GM12878 (cell line): ENCODE measurements around the gene POLR1G. TPM values are rescaled to one million over a fixed set of nuclear protein-coding genes. Genes with fewer than 3 reads are reported as not detected.

Experiments
- ATF3 ChIP-seq: IDR thresholded peaks from 2 replicates; pipeline ENCODE4 v1.6.1; 2011; ENCODE audit warnings: low read depth, mild to moderate bottlenecking, low read length, moderate library complexity, borderline replicate concordance; ENCODE audit errors: extremely low read depth
- BRCA1 ChIP-seq: IDR thresholded peaks from 2 replicates; pipeline ENCODE4 v1.6.1; 2011; ENCODE audit warnings: low read depth, low read length, improper control_type of control experiment
- CBFB ChIP-seq: IDR thresholded peaks from 2 replicates; pipeline ENCODE4 v1.6.1; 2016; ENCODE audit warnings: antibody characterized with exemption, low read depth
- CREB1 ChIP-seq: IDR thresholded peaks from 2 replicates; pipeline ENCODE4 v1.6.1; 2012; ENCODE audit warnings: low read depth, mild to moderate bottlenecking, inconsistent platforms
- IKZF2 ChIP-seq, 2 experiments: fragments of 450-650 bp; IDR thresholded peaks; 2 replicates each; pipeline ENCODE4 v1.6.1; 2017; ENCODE audit warnings: mild to moderate bottlenecking in 2 of 2, moderate library complexity in 2 of 2
- IRF5 ChIP-seq: fragments of 450-650 bp; IDR thresholded peaks from 2 replicates; pipeline ENCODE4 v1.6.1; 2017; ENCODE audit warnings: borderline replicate concordance
- MTA2 ChIP-seq: fragments of 450-650 bp; IDR thresholded peaks from 2 replicates; pipeline ENCODE4 v1.6.1; 2016; ENCODE audit warnings: low read depth, mild to moderate bottlenecking, moderate library complexity
- NFXL1 ChIP-seq: fragments of 450-650 bp; IDR thresholded peaks from 2 replicates; pipeline ENCODE4 v1.6.1; 2017; ENCODE audit warnings: antibody characterized with exemption, mild to moderate bottlenecking, borderline replicate concordance
- RAD51 ChIP-seq: fragments of 450-650 bp; IDR thresholded peaks from 2 replicates; pipeline ENCODE4 v1.6.1; 2016; ENCODE audit warnings: moderate library complexity, mild to moderate bottlenecking, inconsistent platforms
- RCOR1 ChIP-seq: conservative IDR thresholded peaks from 2 replicates; pipeline ENCODE4 v1.6.1; 2012; ENCODE audit warnings: low read depth, low read length, improper control_type of control experiment
- SMAD1 ChIP-seq: fragments of 450-650 bp; IDR thresholded peaks from 2 replicates; pipeline ENCODE4 v1.6.1; 2018; ENCODE audit warnings: mild to moderate bottlenecking, low read depth; ENCODE audit not compliant: partially characterized antibody
- TARDBP ChIP-seq: IDR thresholded peaks from 2 replicates; pipeline ENCODE4 v1.6.1; 2016; ENCODE audit warnings: borderline replicate concordance
- USF1 ChIP-seq: IDR thresholded peaks from 2 replicates; pipeline ENCODE4 v1.6.1; 2011; ENCODE audit warnings: borderline replicate concordance, low read depth, mild to moderate bottlenecking, moderate library complexity, mixed read lengths, low read length; ENCODE audit not compliant: insufficient read depth; ENCODE audit errors: extremely low read length
- ZBTB11 ChIP-seq: fragments of 450-650 bp; formaldehyde crosslinking; IDR thresholded peaks from 2 replicates; pipeline ENCODE4 v1.5.0; 2022; ENCODE audit warnings: mild to moderate bottlenecking, missing genetic modification characterization
- ZBTB33 ChIP-seq: fragments of 450-650 bp; IDR thresholded peaks from 2 replicates; pipeline ENCODE4 v1.6.1; 2017; ENCODE audit warnings: mild to moderate bottlenecking
- ZBTB40 ChIP-seq: fragments of 450-650 bp; IDR thresholded peaks from 2 replicates; pipeline ENCODE4 v1.6.1; 2016; ENCODE audit warnings: mild to moderate bottlenecking, moderate library complexity, borderline replicate concordance
- polyA plus RNA-seq, 11 experiments: library from polyadenylated mRNA; depleted of rRNA in 4 of 11; unstranded in 6 of 11; stranded (reverse) in 5 of 11; fragments of >200 nt; fragmentation: Nextera tagmentation in 4 of 11; fragmentation: Illumina TruSeq in 1 of 11; extraction: Ambion mirVana in 4 of 11; extraction: Trizol in 1 of 11; gene quantifications; 1 replicate in 1 of 11; 2 replicates in 10 of 11; pipeline versions ENCODE4 v1.2.1 to v1.2.3, GENCODE V29; 2011 to 2016; ENCODE audit warnings: inconsistent platforms in 2 of 11, missing spikeins in 2 of 11, low read depth in 1 of 11
- total RNA-seq, 4 experiments: library from RNA; depleted of rRNA in 3 of 4; stranded (reverse); fragments of >200 nt in 3 of 4; fragmentation: Illumina TruSeq in 1 of 4; extraction: Trizol in 1 of 4; gene quantifications; 2 replicates each; pipeline versions ENCODE4 v1.2.1 to v1.2.3, GENCODE V29; 2013 to 2021

The POLR1G gene
- total and polyA plus RNA-seq, 10 of the 15 experiments (the other 5 are each of a cell fraction or from before 2014, with no cell fraction given) = 2.0 to 30.9 (median 20.5) TPM

GRCh38 chr19:45406226-45407090 lies at the start of gene POLR1G (continued):
- TF ChIP-seq ZBTB11 (CRISPR knock-in tag) (no peak), RCOR1 (no peak), MTA2 (no peak; the same call in none of the 2 replicates), CREB1 (peak; percentile 55), IRF5 (no peak), TARDBP (no peak), RAD51 (peak; percentile 88), USF1 (peak; percentile 81), BRCA1 (no peak), ATF3 (no peak), NFXL1 (0 out of 2 replicates have a peak, but pooled peaks have one; percentile 55), IKZF2 (IDR thresholded peaks at IDR 0.05) (peak in 1 of 2 experiments; percentile 34; a peak in 1 of 4 replicates), SMAD1 (no peak), ZBTB40 (peak; percentile 85; the same call in 1 of the 2 replicates), ZBTB33 (peak; percentile 76; the same call in 1 of the 2 replicates), CBFB (no peak; the same call in 1 of the 2 replicates)
